Measurements from ENCODE around the gene AFM.

The AFM gene

DNA sequence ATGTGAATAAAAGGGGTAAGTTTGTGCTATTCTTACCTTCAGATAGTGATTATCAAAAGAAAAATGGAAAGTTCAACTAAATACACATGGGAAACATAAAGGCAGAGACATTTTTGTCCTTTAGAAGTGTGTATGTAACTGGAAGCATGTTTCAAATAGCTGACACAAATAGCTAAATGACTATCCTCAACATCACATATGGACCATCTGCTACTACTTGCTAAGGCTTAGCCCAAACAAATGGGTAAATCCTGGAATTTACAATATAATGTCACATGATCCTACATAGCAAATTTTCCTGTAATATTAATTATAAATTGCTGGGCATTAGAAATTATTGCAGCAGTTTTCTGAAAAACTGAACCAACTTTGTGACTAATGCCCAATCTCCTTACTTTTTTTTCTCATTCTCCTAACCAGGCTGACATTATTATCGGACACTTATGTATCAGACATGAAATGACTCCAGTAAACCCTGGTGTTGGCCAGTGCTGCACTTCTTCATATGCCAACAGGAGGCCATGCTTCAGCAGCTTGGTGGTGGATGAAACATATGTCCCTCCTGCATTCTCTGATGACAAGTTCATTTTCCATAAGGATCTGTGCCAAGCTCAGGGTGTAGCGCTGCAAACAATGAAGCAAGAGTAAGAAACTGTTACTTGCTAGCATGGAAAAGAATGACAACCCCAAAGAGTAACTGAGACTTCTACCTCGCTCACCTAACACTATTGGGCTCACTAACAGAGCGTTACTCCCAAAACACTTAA is 29.4 kb upstream of the AFM start:
- Mint-ChIP-seq H3K9me3 (no peaks in the 10 kb centered on the region), H3K4me1 (peaks cover 31% of the 10 kb centered on the region), H3K36me3 (ENCODE audit: low read depth) (no peaks in the 10 kb centered on the region), H3K27ac (no peak overlapping the region), H3K27me3 (ENCODE audit: low read depth) (peaks cover 12% of the 10 kb centered on the region), H3K4me3 (no peak overlapping the region)
- TF ChIP-seq, protein P1, sequence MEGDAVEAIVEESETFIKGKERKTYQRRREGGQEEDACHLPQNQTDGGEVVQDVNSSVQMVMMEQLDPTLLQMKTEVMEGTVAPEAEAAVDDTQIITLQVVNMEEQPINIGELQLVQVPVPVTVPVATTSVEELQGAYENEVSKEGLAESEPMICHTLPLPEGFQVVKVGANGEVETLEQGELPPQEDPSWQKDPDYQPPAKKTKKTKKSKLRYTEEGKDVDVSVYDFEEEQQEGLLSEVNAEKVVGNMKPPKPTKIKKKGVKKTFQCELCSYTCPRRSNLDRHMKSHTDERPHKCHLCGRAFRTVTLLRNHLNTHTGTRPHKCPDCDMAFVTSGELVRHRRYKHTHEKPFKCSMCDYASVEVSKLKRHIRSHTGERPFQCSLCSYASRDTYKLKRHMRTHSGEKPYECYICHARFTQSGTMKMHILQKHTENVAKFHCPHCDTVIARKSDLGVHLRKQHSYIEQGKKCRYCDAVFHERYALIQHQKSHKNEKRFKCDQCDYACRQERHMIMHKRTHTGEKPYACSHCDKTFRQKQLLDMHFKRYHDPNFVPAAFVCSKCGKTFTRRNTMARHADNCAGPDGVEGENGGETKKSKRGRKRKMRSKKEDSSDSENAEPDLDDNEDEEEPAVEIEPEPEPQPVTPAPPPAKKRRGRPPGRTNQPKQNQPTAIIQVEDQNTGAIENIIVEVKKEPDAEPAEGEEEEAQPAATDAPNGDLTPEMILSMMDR (IDR thresholded peaks at IDR 0.05; ENCODE audit: unreplicated experiment in 3 of 3), result no peak

DNA sequence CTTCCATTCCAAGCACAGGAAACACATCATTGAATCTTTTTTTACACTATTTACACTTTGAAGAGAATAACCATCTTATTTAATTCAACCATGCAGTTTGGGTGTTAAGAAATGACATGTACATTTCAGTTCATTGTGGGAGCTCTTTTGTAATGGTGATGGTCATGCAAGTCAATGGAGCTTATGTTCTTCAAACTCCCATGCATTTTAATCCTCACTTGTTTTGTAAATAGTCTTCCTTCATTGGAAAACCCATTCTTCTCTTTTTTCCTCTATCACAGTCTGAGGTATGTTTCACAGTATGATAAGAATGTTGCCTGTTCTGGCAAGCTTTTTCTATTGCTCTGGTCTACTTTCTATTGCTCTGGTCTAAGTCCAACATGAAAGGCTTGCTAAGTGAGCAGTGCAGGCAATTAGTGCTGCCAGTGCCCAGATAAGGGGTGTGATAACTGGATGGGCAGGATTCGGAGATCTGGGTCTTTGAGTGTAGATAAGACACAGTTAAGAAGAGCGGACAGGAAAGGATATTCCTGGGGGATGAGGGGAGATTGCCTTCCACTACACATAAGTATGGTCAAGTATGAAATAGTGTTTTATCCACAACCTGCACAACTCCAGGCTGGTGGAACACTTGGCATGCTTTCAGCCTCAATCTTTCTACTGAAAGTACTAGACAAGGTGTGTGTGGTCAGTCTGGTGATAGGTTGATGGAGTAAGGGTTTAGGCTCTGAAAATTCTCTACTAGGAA is 28.4 kb upstream of the AFM start:
- H3K4me3 Mint-ChIP-seq, result no peak overlapping the region
- H3K9me3 Mint-ChIP-seq, result no peaks in the 10 kb centered on the region
- TF ChIP-seq, protein P1 (IDR thresholded peaks at IDR 0.05; ENCODE audit: unreplicated experiment in 3 of 3), result no peak
- peak overlapping the region; percentile 15 to 73 (median 30) for H3K27ac Mint-ChIP-seq
- H3K27me3 Mint-ChIP-seq (ENCODE audit: low read depth), result peaks cover 6% of the 10 kb centered on the region
- peaks cover 31% of the 10 kb centered on the region for H3K4me1 Mint-ChIP-seq
- no peaks in the 10 kb centered on the region for H3K36me3 Mint-ChIP-seq (ENCODE audit: low read depth)

DNA sequence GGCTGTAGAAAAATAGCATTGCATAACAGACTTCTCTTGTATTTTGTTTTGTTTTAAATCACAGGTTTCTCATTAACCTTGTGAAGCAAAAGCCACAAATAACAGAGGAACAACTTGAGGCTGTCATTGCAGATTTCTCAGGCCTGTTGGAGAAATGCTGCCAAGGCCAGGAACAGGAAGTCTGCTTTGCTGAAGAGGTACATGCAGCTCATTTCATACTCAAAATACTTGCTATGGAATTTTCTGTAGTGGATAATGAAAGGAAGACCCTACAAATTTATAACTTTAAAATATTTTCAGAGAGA is 27.9 kb upstream of the AFM start:
- TF ChIP-seq, protein P1 (IDR thresholded peaks at IDR 0.05; ENCODE audit: unreplicated experiment in 3 of 3), result no peak
- peaks cover 6% of the 10 kb centered on the region for H3K27me3 Mint-ChIP-seq (ENCODE audit: low read depth)
- no peaks in the 10 kb centered on the region for H3K9me3 Mint-ChIP-seq
- H3K4me1 Mint-ChIP-seq, result peaks cover 31% of the 10 kb centered on the region
- no peaks in the 10 kb centered on the region for H3K36me3 Mint-ChIP-seq (ENCODE audit: low read depth)
- H3K4me3 Mint-ChIP-seq, result no peak overlapping the region
- H3K27ac Mint-ChIP-seq, result peak overlapping the region in 2 of 3 experiments; percentile 30 to 73

DNA sequence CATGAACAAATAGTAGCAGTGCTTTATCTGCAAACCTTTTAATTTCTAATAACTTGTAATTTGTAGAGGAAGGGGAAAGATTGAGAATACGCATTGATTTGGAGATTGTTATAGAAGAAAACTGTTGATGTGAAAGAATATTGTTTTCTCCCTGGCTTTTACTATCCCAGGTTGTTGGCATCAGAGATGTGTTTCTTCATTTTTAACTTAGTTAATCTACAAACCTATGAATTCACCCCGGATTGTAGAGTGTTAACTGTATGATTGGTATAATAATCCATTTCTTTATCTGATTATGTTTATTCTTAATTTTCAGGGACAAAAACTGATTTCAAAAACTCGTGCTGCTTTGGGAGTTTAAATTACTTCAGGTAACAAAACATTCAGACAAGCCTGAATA is 26.6 kb upstream of the AFM start:
- H3K4me1 Mint-ChIP-seq, result peaks cover 31% of the 10 kb centered on the region

DNA sequence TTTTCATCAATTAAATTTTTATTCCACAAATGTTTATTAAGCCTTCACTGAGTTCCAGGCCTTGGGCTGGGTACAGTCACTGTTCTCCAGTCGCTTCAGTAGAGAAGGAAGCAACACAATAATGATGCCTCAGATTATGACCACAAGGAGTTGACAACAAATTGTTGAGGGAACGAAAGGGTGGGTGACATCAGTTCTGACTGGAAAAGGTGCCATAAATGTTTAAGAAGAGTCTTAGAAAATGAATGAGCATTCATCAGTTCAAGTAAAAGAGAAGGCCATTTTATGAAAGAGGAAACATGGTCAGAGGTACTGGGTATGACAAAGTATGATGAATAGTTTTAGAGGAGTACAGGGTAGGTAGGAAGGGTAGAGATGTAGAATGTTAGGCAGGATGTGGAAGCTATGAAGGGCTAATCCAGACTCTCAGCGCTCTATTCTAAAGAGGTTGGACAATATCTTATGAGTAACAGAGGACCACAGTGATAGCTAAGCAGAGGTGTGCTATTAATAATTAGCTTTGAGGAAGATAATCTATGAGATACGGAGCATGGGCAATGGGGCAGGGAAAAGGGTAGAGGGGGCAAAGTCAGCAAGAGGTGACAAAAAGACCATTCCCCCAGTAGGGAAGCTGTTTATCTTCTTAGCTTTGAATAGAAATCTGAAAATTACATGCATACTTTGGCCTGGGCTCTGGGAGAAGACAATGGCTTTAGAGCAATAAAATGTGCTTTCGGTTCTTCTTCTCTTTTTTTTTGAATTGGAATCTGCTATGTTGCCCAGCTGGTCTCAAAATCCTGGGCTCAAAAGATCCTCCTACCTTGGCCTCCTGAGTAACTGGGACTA is 25.1 kb upstream of the AFM start:
- Mint-ChIP-seq H3K27ac (no peak overlapping the region), H3K36me3 (ENCODE audit: low read depth) (no peaks in the 10 kb centered on the region), H3K4me3 (no peak overlapping the region), H3K27me3 (ENCODE audit: low read depth) (peaks cover 6% of the 10 kb centered on the region), H3K9me3 (no peaks in the 10 kb centered on the region), H3K4me1 (peaks cover 21% of the 10 kb centered on the region)
- TF ChIP-seq, protein P1 (IDR thresholded peaks at IDR 0.05; ENCODE audit: unreplicated experiment in 3 of 3), result no peak

More for the DNA sequence above, 26.6 kb upstream of the AFM start:
- Mint-ChIP-seq H3K9me3 (no peaks in the 10 kb centered on the region), H3K27me3 (ENCODE audit: low read depth) (peaks cover 6% of the 10 kb centered on the region), H3K27ac (no peak overlapping the region), H3K36me3 (ENCODE audit: low read depth) (no peaks in the 10 kb centered on the region), H3K4me3 (no peak overlapping the region)
- TF ChIP-seq, protein P1 (IDR thresholded peaks at IDR 0.05; ENCODE audit: unreplicated experiment in 3 of 3), result no peak

All from nephron (organoid).